GM12878 (cell line): ENCODE results near the gene NXNL1. TPM values are rescaled to one million over a fixed set of nuclear protein-coding genes. Genes with fewer than 3 reads are reported as not detected.

Experiments
- ATAC-seq: fragments of 200-7000 bp; cut with Tn5 transposase; 3 replicates; pipeline ENCODE4 v1.9.1; 2020; ENCODE audit warnings: mild to moderate bottlenecking, moderate library complexity
- BruUV-seq: library from RNA; stranded (reverse); fragments of 400-500 nt; replicated peaks from 2 replicates; lab custom pipeline; 2021; lab: Mats Ljungman, UMichigan
- CTCF ChIA-PET: fragments of 300-600 bp; sonication (Branson Sonifier 250); formaldehyde crosslinking; extraction: SDS; loops from one replicate; lab custom pipeline; 2021; ENCODE audit warnings: inconsistent platforms; lab: Yijun Ruan, JAX
- POLR2A ChIA-PET: fragments of 350-600 bp; formaldehyde crosslinking; extraction: SDS; loops from one replicate; lab custom pipeline; 2021; ENCODE audit warnings: inconsistent platforms; lab: Charles Lee
- RAD21 ChIA-PET: fragments of 300-600 bp; sonication (Branson Sonifier 250); formaldehyde crosslinking; loops from one replicate; lab custom pipeline; 2023; ENCODE audit warnings: antibody characterized with exemption; ENCODE audit not compliant: unreplicated experiment; lab: Charles Lee
- SMC1A ChIA-PET: fragments of 300-600 bp; sonication (Branson Sonifier 250); formaldehyde crosslinking; loops from one replicate; lab custom pipeline; 2023; ENCODE audit not compliant: unreplicated experiment, uncharacterized antibody; lab: Charles Lee
- DNase-seq: peaks from one replicate; pipeline ENCODE4 v3.0.0-alpha.2; 2011; ENCODE audit warnings: low read depth, low spot score
- FAIRE-seq: peaks from 3 replicates; lab custom pipeline; 2011; peaks lifted over from hg19 to GRCh38; lab: Jason Lieb, UNC
- H2AFZ ChIP-seq: 2 replicates; pipeline ENCODE4 v1.6.0; 2011; ENCODE audit warnings: low read depth, low read length, control low read depth; ENCODE audit not compliant: control insufficient read depth
- H3K27ac ChIP-seq: 2 replicates; pipeline ENCODE4 v1.5.1; 2011; ENCODE audit warnings: control low read depth; ENCODE audit not compliant: control insufficient read depth, insufficient read depth
- H3K27me3 ChIP-seq, 2 experiments: replicated peaks in 1 of 2; 2 replicates each; pipeline versions ENCODE4 v1.6.0 to v1.6.1; 2011; ENCODE audit warnings: low read length in 1 of 2; ENCODE audit not compliant: control insufficient read depth in 2 of 2, insufficient read depth in 2 of 2
- H3K36me3 ChIP-seq, 2 experiments: 2 replicates each; pipeline ENCODE4 v1.5.1; 2011; ENCODE audit warnings: low read length in 1 of 2; ENCODE audit not compliant: control insufficient read depth in 2 of 2, insufficient read depth in 2 of 2
- H3K4me1 ChIP-seq: 2 replicates; pipeline ENCODE4 v1.6.1; 2011; ENCODE audit warnings: mild to moderate bottlenecking, low read length, moderate library complexity, mixed read lengths; ENCODE audit not compliant: control insufficient read depth, insufficient read depth
- H3K4me2 ChIP-seq: 2 replicates; pipeline ENCODE4 v1.6.0; 2011; ENCODE audit warnings: control low read depth; ENCODE audit not compliant: control insufficient read depth, insufficient read depth
- H3K4me3 ChIP-seq: fragments of 200-600 bp; sonication (generic); 2 replicates; pipeline ENCODE4 v1.5.1; 2016
- H3K79me2 ChIP-seq: 2 replicates; pipeline ENCODE4 v1.6.0; 2011; ENCODE audit warnings: low read length; ENCODE audit not compliant: control insufficient read depth, insufficient read depth
- H3K9ac ChIP-seq: 2 replicates; pipeline ENCODE4 v1.8.0; 2011; ENCODE audit warnings: low read length, control low read depth, mixed read lengths; ENCODE audit not compliant: control insufficient read depth, insufficient read depth
- H3K9me3 ChIP-seq: replicated peaks from 3 replicates; pipeline ENCODE4 v1.5.1; 2011; ENCODE audit warnings: mild to moderate bottlenecking, low read length; ENCODE audit not compliant: control insufficient read depth, insufficient read depth
- H4K20me1 ChIP-seq: 2 replicates; pipeline ENCODE4 v1.6.0; 2011; ENCODE audit not compliant: control insufficient read depth, insufficient read depth
- BACH1 ChIP-seq: fragments of 450-650 bp; IDR thresholded peaks from 2 replicates; pipeline ENCODE4 v1.6.1; 2017; ENCODE audit warnings: mild to moderate bottlenecking, borderline replicate concordance
- BRCA1 ChIP-seq: IDR thresholded peaks from 2 replicates; pipeline ENCODE4 v1.6.1; 2011; ENCODE audit warnings: low read depth, low read length, improper control_type of control experiment
- IKZF1 ChIP-seq: fragments of 450-650 bp; conservative IDR thresholded peaks from 2 replicates; pipeline ENCODE4 v1.6.1; 2017; ENCODE audit warnings: antibody characterized with exemption, mild to moderate bottlenecking
- SMAD5 ChIP-seq: IDR thresholded peaks from 2 replicates; pipeline ENCODE4 v1.6.1; 2016; ENCODE audit warnings: antibody characterized with exemption, low read depth
- SRF ChIP-seq, 2 experiments: IDR thresholded peaks; 2 replicates each; pipeline ENCODE4 v1.6.1; 2011; ENCODE audit warnings: low read depth in 2 of 2, low read length in 2 of 2, mild to moderate bottlenecking in 1 of 2, moderate library complexity in 1 of 2
- WRNIP1 ChIP-seq: IDR thresholded peaks from 2 replicates; pipeline ENCODE4 v1.6.1; 2011; ENCODE audit warnings: low read depth, low read length, improper control_type of control experiment, borderline replicate concordance
- WGBS: methylation state at CpG from one replicate; pipeline ENCODE4 v1.1.6; 2016; ENCODE audit warnings: low lambda C conversion rate; ENCODE audit not compliant: insufficient replicate concordance, insufficient coverage; ENCODE audit errors: missing lambda C conversion rate; 5-methylcytosine and 5-hydroxymethylcytosine counted together
- in situ Hi-C: fragments of 300-500 bp; cut with MboI; formaldehyde crosslinking; loops from 9 replicates; pipeline ENCODE4 v1.14.3; 2018; ENCODE audit warnings: mixed read lengths
- intact Hi-C: fragments of 100-400 bp; cut with micrococcal nuclease; formaldehyde crosslinking; loops from one replicate; pipeline ENCODE4 v1.14.2; 2022; ENCODE audit not compliant: unreplicated experiment
- polyA plus RNA-seq, 11 experiments: library from polyadenylated mRNA; depleted of rRNA in 4 of 11; unstranded in 6 of 11; stranded (reverse) in 5 of 11; fragments of >200 nt; fragmentation: Nextera tagmentation in 4 of 11; fragmentation: Illumina TruSeq in 1 of 11; extraction: Ambion mirVana in 4 of 11; extraction: Trizol in 1 of 11; gene quantifications; 1 replicate in 1 of 11; 2 replicates in 10 of 11; pipeline versions ENCODE4 v1.2.1 to v1.2.3, GENCODE V29; 2011 to 2016; ENCODE audit warnings: inconsistent platforms in 2 of 11, missing spikeins in 2 of 11, low read depth in 1 of 11
- total RNA-seq, 4 experiments: library from RNA; depleted of rRNA in 3 of 4; stranded (reverse); fragments of >200 nt in 3 of 4; fragmentation: Illumina TruSeq in 1 of 4; extraction: Trizol in 1 of 4; gene quantifications; 2 replicates each; pipeline versions ENCODE4 v1.2.1 to v1.2.3, GENCODE V29; 2013 to 2021
- TF ChIP-seq, protein P1 (sequence below): IDR thresholded peaks from 2 replicates; pipeline ENCODE4 v1.6.1; 2012; ENCODE audit warnings: low read length, inconsistent platforms
- TF ChIP-seq, protein P2 (sequence below): IDR thresholded peaks from 2 replicates; pipeline ENCODE4 v1.6.1; 2012; ENCODE audit warnings: low read depth, low read length, improper control_type of control experiment

NXNL1 gene
- total and polyA plus RNA-seq, 10 of the 15 experiments (the other 5 are each of a cell fraction or from before 2014, with no cell fraction given) = not detected

DNA sequence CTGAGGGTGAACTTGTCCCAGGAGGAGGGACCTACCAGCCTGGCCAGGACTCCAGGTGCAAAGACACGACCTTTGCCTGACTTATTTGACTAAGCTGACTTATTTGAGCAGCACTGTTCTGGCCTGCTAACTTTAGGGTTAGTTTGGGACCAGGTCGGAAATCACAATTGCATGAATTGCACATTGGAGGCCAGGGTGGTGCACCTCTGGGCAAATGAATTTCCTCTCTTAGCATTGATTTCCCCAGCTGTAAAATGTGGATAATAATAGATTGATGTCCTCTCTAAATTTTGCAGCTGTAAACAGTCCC is 53.9 kb downstream of the NXNL1 start:
- intact Hi-C loops (no loop called here), in situ Hi-C loops (no loop called here)
- SMC1A ChIA-PET = interaction anchor here (1.0 to 3.1 kb wide), 2 partner anchors 12 to 59 kb away, joined by 3 to 26 read pairs; partner anchors contain the start of gene MVB12A
- Histone ChIP-seq H4K20me1 (no peaks in the 10 kb centered on the region; the same call in 1 of the 2 replicates), H3K4me1 (peaks cover 6% of the 10 kb centered on the region), H3K9me3 (no peaks in the 10 kb centered on the region), H3K4me3 (peak overlapping the region; percentile 83), H3K27me3 (no peaks in the 10 kb centered on the region), H3K36me3 (peaks cover 6 to 12% of the 10 kb centered on the region in 2 experiments), H3K9ac (peak overlapping the region; percentile 95), H3K79me2 (peaks cover 76% of the 10 kb centered on the region), H3K27ac (peak overlapping the region; percentile 99), H3K4me2 (peak overlapping the region; percentile 73), H2AFZ (no peak overlapping the region)
- no peak for FAIRE-seq
- POLR2A ChIA-PET = interaction anchor here (0.6 to 3.6 kb wide), 7 partner anchors 13 to 190 kb away, joined by 3 to 46 read pairs (median 3); partner anchors contain the start of genes ABHD8, ANO8, MRPL34 and MVB12A
- RAD21 ChIA-PET = interaction anchor here (0.6 to 2.9 kb wide), 2 partner anchors 13 to 443 kb away, joined by 3 to 21 read pairs; partner anchors contain the start of gene MVB12A
- CTCF ChIA-PET = interaction anchor here (1.2 to 1.9 kb wide), 4 partner anchors 10 to 452 kb away, joined by 3 to 4 read pairs (median 3); no protein-coding TSS in a partner anchor
- WGBS = 0% methylated on average over 2 of the region's 2 CpGs
- no peak for ATAC-seq
- DNase-seq = no peak
- TF ChIP-seq BACH1 = 0 out of 2 replicates have a peak, but pooled peaks have one; percentile 9
- TF ChIP-seq, protein P1, sequence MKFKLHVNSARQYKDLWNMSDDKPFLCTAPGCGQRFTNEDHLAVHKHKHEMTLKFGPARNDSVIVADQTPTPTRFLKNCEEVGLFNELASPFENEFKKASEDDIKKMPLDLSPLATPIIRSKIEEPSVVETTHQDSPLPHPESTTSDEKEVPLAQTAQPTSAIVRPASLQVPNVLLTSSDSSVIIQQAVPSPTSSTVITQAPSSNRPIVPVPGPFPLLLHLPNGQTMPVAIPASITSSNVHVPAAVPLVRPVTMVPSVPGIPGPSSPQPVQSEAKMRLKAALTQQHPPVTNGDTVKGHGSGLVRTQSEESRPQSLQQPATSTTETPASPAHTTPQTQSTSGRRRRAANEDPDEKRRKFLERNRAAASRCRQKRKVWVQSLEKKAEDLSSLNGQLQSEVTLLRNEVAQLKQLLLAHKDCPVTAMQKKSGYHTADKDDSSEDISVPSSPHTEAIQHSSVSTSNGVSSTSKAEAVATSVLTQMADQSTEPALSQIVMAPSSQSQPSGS = no peak
- no peak for TF ChIP-seq SRF (IDR thresholded peaks at IDR 0.05; ENCODE audit: low read depth in 2 of 2, low read length in 2 of 2)
- TF ChIP-seq, protein P2, sequence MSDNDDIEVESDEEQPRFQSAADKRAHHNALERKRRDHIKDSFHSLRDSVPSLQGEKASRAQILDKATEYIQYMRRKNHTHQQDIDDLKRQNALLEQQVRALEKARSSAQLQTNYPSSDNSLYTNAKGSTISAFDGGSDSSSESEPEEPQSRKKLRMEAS = no peak
- no peak for TF ChIP-seq BRCA1
- 0 out of 2 replicates have a peak, but pooled peaks have one; percentile 32 for TF ChIP-seq WRNIP1
- TF ChIP-seq IKZF1 = no peak
- TF ChIP-seq SMAD5 = no peak
- BruUV-seq = no TSS peak
